HS-5 (cell line): ENCODE data around the gene APBA2.
"Not testable (repeated sequence)": the region's sequence is repeated elsewhere in the genome, so short reads cannot be mapped to it uniquely, and the experiment has no call there.

ENCODE experiments used
- DNase-seq: peaks from one replicate; pipeline ENCODE4 v3.0.0-alpha.2; 2012; ENCODE audit warnings: low read depth

APBA2 gene

GRCh38 chr15:29086001-29086400, 200.2 kb downstream of the APBA2 start:
- DNase-seq, result no peak

- DNase-seq, result no peak
Measured at GRCh38 chr15:29086891-29087290, 201.1 kb downstream of the APBA2 start.

GRCh38 chr15:29087521-29088285, 201.9 kb downstream of the APBA2 start:
- no peak for DNase-seq

GRCh38 chr15:29088666-29089065, 202.9 kb downstream of the APBA2 start:
- DNase-seq, result no peak

GRCh38 chr15:29089731-29090616, 204.2 kb downstream of the APBA2 start:
- no peak for DNase-seq

- DNase-seq, result no peak
Measured at GRCh38 chr15:29090617-29091466, 205.1 kb downstream of the APBA2 start.

GRCh38 chr15:29091666-29092065, 205.9 kb downstream of the APBA2 start:
- DNase-seq, result no peak

GRCh38 chr15:29092376-29093064, 206.7 kb downstream of the APBA2 start:
- no peak for DNase-seq

GRCh38 chr15:29093065-29093435, 207.3 kb downstream of the APBA2 start:
- DNase-seq, result no peak

- no peak for DNase-seq
Measured at GRCh38 chr15:29093696-29094343, 208.0 kb downstream of the APBA2 start.

- no peak for DNase-seq
Measured at GRCh38 chr15:29094711-29095110, 208.9 kb downstream of the APBA2 start.

- no peak for DNase-seq
Measured at GRCh38 chr15:29095746-29096145, 210.0 kb downstream of the APBA2 start.

GRCh38 chr15:29097168-29097567, 211.4 kb downstream of the APBA2 start:
- DNase-seq, result no peak

- no peak for DNase-seq
Measured at GRCh38 chr15:29097971-29098370, 212.2 kb downstream of the APBA2 start.

- DNase-seq, result no peak
Measured at GRCh38 chr15:29098652-29099051, 212.9 kb downstream of the APBA2 start.

GRCh38 chr15:29099131-29099880, 213.5 kb downstream of the APBA2 start:
- no peak for DNase-seq

- DNase-seq, result no peak
Measured at GRCh38 chr15:29100486-29101000, 214.8 kb downstream of the APBA2 start.

GRCh38 chr15:29101491-29101890, 215.7 kb downstream of the APBA2 start:
- DNase-seq, result no peak

GRCh38 chr15:29102173-29102794, 216.5 kb downstream of the APBA2 start:
- not testable (repeated sequence) for DNase-seq
